ENCODE results near the gene EGFL7.

The EGFL7 gene

DNA sequence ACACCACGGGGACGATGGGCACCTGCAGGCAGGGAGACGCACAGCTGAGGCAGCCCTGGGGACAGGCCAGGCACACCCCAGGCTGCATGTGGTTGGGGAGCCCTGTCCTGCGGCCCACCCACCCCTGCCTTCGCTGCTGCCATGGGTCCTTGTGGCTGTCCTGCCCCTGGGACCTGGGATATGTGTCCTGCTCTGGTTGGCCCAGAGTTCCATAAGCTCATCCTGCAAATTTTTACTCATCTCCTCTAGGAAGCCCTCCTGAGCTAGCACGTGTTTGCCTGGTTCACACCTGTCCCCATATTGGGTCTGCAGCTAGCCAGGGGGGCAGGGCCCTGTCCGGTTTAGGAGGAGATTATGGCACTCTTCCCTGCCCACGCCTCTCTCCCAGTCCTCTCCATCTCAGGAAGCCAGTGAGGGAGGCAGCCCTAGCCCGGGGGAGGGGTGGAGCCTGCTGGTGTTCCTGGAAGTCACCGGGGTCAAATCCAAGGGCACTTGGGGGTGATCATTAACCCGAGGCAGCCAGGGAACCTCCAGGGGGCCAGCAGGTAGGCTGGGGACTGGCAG is 12.2 kb downstream of the EGFL7 start:
- Histone ChIP-seq H3K9me3 (ENCODE audit: control insufficient read depth in 2 of 2, low read length in 2 of 2) (no peaks in the 10 kb centered on the region), H3K27me3 (ENCODE audit: control insufficient read depth in 2 of 2, insufficient read depth in 2 of 2, low read length in 2 of 2) (peaks cover 3 to 4% of the 10 kb centered on the region in 2 donors), H3K36me3 (ENCODE audit: control insufficient read depth in 2 of 2, insufficient read depth in 2 of 2, low read length in 2 of 2) (peaks cover 11 to 20% of the 10 kb centered on the region in 2 donors), H3K4me1 (ENCODE audit: control insufficient read depth in 2 of 2, insufficient read depth in 2 of 2, low read length in 2 of 2) (peaks cover 10 to 17% of the 10 kb centered on the region in 2 donors), H3K9ac (ENCODE audit: low read depth in 1 of 2, low read length in 2 of 2) (peak overlapping the region in 1 of 2 donors; percentile 48), H3K4me3 (ENCODE audit: low read length in 2 of 2) (no peak overlapping the region), H3K27ac (ENCODE audit: low read depth in 2 of 2, low read length in 2 of 2) (peak overlapping the region in 1 of 2 donors; percentile 68)

DNA sequence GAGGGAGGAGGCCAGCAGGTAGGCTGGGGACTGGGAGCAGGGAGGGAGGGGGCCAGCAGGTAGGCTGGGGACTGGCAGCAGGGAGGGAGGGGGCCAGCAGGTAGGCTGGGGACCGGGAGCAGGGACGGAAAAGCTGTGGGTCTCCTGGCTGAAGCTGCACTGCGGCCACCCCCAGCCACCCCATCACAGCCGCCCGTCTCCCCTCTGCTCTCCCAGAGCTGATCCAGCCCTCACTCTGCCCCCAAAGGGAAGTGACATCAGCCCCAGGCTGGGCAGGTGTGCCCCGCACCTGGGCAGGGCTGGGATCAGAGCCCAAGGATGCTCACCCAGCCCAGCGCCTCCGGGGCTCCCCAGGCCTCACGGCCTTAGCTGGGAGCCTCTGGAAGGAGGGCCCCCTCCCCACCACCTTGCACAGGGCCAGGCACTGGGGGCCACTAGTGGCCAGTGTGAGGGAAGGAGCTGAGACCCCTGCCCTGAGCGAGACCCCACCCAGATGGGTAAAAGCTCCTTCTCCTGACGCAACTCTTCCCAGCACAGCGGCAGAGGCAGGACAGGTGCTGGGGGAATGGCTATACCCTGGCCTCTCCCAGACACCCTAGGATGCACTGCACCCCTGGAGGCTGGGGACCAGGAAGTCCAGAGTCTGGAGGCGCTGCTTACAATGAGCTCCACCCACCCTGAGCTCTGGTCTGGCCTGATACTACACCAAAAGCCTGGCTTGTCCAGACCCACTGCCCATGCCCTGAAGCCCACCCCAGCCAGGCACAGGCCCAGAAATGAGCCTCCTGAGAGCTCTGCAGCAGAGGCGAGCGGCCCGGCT is 13.0 kb downstream of the EGFL7 start:
- Histone ChIP-seq H3K27me3 (ENCODE audit: control insufficient read depth in 2 of 2, insufficient read depth in 2 of 2, low read length in 2 of 2) (no peaks in the 10 kb centered on the region), H3K4me3 (ENCODE audit: low read length in 2 of 2) (no peak overlapping the region), H3K36me3 (ENCODE audit: control insufficient read depth in 2 of 2, insufficient read depth in 2 of 2, low read length in 2 of 2) (peaks cover 11 to 20% of the 10 kb centered on the region in 2 donors), H3K27ac (ENCODE audit: low read depth in 2 of 2, low read length in 2 of 2) (peak overlapping the region; percentile 23 to 68), H3K4me1 (ENCODE audit: control insufficient read depth in 2 of 2, insufficient read depth in 2 of 2, low read length in 2 of 2) (peaks cover 10 to 17% of the 10 kb centered on the region in 2 donors), H3K9ac (ENCODE audit: low read depth in 1 of 2, low read length in 2 of 2) (peak overlapping the region in 1 of 2 donors; percentile 51), H3K9me3 (ENCODE audit: control insufficient read depth in 2 of 2, low read length in 2 of 2) (no peaks in the 10 kb centered on the region)

DNA sequence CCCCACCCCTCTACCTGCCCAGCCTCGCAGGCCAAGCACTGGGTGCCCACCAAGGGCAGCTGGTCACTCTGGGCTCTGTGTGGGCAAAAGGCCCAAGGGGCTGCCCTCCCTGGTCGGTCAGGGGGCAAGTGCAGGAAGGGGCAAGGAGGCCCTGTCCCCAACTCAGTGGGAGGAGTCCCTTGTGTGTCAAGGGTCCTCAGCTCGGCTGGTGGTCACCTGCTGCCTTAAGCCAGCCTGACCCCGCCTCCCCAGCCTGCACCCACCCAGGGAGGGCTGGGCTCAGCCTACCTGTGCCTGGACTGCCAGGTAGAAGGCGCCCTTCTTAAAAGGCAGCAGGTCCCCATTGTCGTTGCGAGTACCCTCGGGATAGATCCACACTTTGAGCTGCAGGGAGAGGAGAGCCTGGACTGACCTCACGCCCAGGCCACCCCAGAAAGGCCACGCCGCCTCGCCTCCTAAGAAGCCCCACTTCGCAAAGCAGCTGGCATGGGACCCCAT is 13.6 kb downstream of the EGFL7 start:
- Histone ChIP-seq H3K36me3 (ENCODE audit: control insufficient read depth in 2 of 2, insufficient read depth in 2 of 2, low read length in 2 of 2) (peaks cover 11 to 20% of the 10 kb centered on the region in 2 donors), H3K9me3 (ENCODE audit: control insufficient read depth in 2 of 2, low read length in 2 of 2) (no peaks in the 10 kb centered on the region), H3K4me3 (ENCODE audit: low read length in 2 of 2) (no peak overlapping the region), H3K4me1 (ENCODE audit: control insufficient read depth in 2 of 2, insufficient read depth in 2 of 2, low read length in 2 of 2) (peaks cover 10 to 17% of the 10 kb centered on the region in 2 donors), H3K27ac (ENCODE audit: low read depth in 2 of 2, low read length in 2 of 2) (peak overlapping the region; percentile 23 to 68), H3K27me3 (ENCODE audit: control insufficient read depth in 2 of 2, insufficient read depth in 2 of 2, low read length in 2 of 2) (no peaks in the 10 kb centered on the region), H3K9ac (ENCODE audit: low read depth in 1 of 2, low read length in 2 of 2) (peak overlapping the region in 1 of 2 donors; percentile 51)

DNA sequence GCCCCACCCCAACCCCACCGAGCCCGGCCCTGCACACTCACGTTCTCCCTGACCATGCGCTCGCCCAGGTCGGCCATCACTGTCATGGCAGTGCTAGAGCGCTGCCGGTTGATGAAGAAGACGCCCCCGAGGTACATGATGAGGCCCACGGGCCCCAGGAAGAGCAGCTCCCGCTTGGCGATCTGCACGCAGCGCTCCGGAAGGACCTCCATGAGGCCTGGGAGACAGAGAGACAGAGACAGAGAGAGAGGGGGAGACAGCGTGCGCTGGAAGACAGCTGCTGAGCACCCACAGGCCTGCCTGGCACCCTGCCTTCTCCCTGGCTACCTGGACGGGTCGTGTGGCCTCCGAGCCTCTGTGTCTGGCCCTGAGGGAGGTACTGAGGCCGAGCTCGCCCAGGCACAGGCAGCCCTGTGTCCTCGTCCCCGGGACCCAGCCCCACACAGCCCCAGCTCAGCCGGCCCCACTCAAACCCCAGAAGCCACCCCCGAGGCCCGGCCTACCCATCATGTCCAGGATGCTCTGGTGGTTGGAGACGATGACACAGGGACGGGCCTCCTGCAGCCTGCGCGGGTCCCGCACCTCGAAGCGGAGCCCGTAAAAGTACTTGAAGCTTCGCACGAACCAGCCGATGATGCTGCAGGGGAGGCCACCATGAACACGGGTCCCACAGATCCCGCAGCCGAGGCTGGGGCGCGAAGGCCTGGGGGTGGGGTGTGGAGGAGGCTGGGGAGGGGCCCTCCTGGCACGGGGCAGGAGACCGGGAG is 14.4 kb downstream of the EGFL7 start:
- Histone ChIP-seq H3K4me3 (ENCODE audit: low read length in 2 of 2) (no peak overlapping the region), H3K4me1 (ENCODE audit: control insufficient read depth in 2 of 2, insufficient read depth in 2 of 2, low read length in 2 of 2) (peaks cover 10 to 17% of the 10 kb centered on the region in 2 donors), H3K36me3 (ENCODE audit: control insufficient read depth in 2 of 2, insufficient read depth in 2 of 2, low read length in 2 of 2) (peaks cover 11 to 20% of the 10 kb centered on the region in 2 donors), H3K9ac (ENCODE audit: low read depth in 1 of 2, low read length in 2 of 2) (no peak overlapping the region), H3K9me3 (ENCODE audit: control insufficient read depth in 2 of 2, low read length in 2 of 2) (no peaks in the 10 kb centered on the region), H3K27me3 (ENCODE audit: control insufficient read depth in 2 of 2, insufficient read depth in 2 of 2, low read length in 2 of 2) (no peaks in the 10 kb centered on the region), H3K27ac (ENCODE audit: low read depth in 2 of 2, low read length in 2 of 2) (no peak overlapping the region)

DNA sequence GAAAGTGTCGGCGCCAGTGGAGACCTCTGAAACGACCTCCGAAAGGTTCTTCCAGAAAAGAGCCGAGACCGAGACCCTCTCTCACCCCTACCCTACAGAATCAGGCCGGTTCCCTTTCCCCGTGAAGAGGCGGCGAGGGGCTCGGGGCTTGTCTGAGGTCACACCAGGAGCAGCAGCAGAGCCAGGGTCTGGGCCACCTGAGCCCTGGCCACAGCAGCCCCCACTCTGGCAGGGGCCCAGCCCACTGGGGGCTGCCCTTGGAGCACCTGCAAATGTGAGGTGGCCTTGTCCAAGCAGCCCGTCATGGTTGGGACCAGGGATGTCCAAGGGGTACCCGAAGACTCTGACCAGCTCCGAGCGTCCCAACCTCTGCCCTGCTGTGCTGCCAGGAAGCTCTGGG is 15.3 kb downstream of the EGFL7 start:
- Histone ChIP-seq H3K36me3 (ENCODE audit: control insufficient read depth in 2 of 2, insufficient read depth in 2 of 2, low read length in 2 of 2) (peaks cover 11 to 20% of the 10 kb centered on the region in 2 donors), H3K27me3 (ENCODE audit: control insufficient read depth in 2 of 2, insufficient read depth in 2 of 2, low read length in 2 of 2) (no peaks in the 10 kb centered on the region), H3K9ac (ENCODE audit: low read depth in 1 of 2, low read length in 2 of 2) (no peak overlapping the region), H3K9me3 (ENCODE audit: control insufficient read depth in 2 of 2, low read length in 2 of 2) (no peaks in the 10 kb centered on the region), H3K27ac (ENCODE audit: low read depth in 2 of 2, low read length in 2 of 2) (no peak overlapping the region), H3K4me1 (ENCODE audit: control insufficient read depth in 2 of 2, insufficient read depth in 2 of 2, low read length in 2 of 2) (peaks cover 10 to 17% of the 10 kb centered on the region in 2 donors), H3K4me3 (ENCODE audit: low read length in 2 of 2) (no peak overlapping the region)

DNA sequence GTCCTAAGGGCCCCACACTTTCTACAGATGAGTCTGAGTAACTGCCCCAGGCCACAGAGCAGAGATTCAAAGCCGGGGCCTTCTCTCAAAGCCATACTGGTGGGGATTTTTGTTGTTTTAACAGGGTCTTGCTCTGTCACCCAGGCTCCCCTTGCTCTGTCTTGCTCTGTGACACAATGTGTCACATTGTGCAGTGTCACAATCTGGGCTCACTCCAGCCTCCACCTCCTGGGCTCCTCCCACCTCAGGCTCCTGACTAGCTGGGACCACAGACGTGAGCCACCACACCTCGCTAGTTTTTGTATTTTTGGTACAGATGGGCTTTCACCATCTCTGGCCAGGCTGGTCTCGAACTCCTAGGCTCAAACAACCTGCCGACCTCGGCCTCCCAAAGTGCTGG is 15.9 kb downstream of the EGFL7 start:
- peaks cover 10 to 17% of the 10 kb centered on the region in 2 donors for H3K4me1 ChIP-seq (ENCODE audit: control insufficient read depth in 2 of 2, insufficient read depth in 2 of 2, low read length in 2 of 2)

DNA sequence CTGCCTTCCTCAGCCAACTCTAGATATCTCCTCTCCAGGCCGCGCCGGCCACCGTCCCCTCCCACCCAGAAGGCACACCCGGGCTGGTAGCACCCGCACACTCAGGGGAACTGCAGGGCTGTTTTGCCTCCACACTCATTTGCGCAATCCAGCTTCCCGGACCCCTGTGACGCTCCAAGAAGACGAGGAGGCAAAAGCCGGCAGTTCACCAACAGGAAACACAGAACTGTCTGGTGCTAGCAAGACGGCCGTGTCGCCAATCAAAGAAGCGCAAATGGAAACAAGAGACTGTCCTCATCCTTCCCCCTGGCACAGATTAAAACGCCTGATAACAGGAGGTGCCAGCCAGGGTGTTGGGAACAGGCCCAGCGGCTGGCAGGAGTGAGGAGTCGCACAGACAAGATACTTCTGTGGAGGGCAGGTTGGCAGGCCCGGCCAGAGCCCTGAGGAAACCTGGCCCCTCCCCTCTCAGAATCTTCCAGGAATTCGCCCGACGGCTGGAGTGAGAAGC is 16.8 kb downstream of the EGFL7 start:
- no peak overlapping the region for H3K9ac ChIP-seq (ENCODE audit: low read depth in 1 of 2, low read length in 2 of 2)
- H3K27ac ChIP-seq (ENCODE audit: low read depth in 2 of 2, low read length in 2 of 2) = no peak overlapping the region

More for the DNA sequence above, 15.9 kb downstream of the EGFL7 start:
- no peak overlapping the region for H3K9ac ChIP-seq (ENCODE audit: low read depth in 1 of 2, low read length in 2 of 2)
- H3K9me3 ChIP-seq (ENCODE audit: control insufficient read depth in 2 of 2, low read length in 2 of 2) = no peaks in the 10 kb centered on the region
- peaks cover 11 to 21% of the 10 kb centered on the region in 2 donors for H3K36me3 ChIP-seq (ENCODE audit: control insufficient read depth in 2 of 2, insufficient read depth in 2 of 2, low read length in 2 of 2)
- no peak overlapping the region for H3K4me3 ChIP-seq (ENCODE audit: low read length in 2 of 2)
- no peaks in the 10 kb centered on the region for H3K27me3 ChIP-seq (ENCODE audit: control insufficient read depth in 2 of 2, insufficient read depth in 2 of 2, low read length in 2 of 2)
- no peak overlapping the region for H3K27ac ChIP-seq (ENCODE audit: low read depth in 2 of 2, low read length in 2 of 2)

DNA sequence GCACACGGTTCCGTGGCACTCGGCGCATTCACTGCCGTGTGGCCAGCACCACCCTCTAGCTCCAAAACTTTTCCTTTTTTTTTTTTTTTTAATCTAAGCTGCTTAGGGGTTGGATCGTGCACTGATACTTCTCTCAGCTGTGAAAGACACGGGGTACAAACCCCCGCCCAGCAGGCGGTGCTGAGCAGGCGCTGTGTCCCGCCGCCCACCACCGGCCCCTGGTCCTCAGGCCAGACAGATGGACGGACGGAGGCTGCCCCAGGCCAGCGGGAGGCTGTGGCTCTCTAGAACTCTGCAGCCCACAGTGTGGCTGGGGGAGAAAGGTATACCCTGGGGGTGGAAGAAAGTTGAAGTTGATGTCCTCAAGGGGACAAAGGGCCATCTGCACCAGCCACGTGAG is 18.3 kb downstream of the EGFL7 start:
- Histone ChIP-seq H3K4me3 (ENCODE audit: low read length in 2 of 2) (no peak overlapping the region), H3K36me3 (ENCODE audit: control insufficient read depth in 2 of 2, insufficient read depth in 2 of 2, low read length in 2 of 2) (peaks cover 5 to 15% of the 10 kb centered on the region in 2 donors), H3K9me3 (ENCODE audit: control insufficient read depth in 2 of 2, low read length in 2 of 2) (no peaks in the 10 kb centered on the region), H3K9ac (ENCODE audit: low read depth in 1 of 2, low read length in 2 of 2) (no peak overlapping the region), H3K27ac (ENCODE audit: low read depth in 2 of 2, low read length in 2 of 2) (no peak overlapping the region), H3K4me1 (ENCODE audit: control insufficient read depth in 2 of 2, insufficient read depth in 2 of 2, low read length in 2 of 2) (peaks cover 17 to 18% of the 10 kb centered on the region in 2 donors), H3K27me3 (ENCODE audit: control insufficient read depth in 2 of 2, insufficient read depth in 2 of 2, low read length in 2 of 2) (no peaks in the 10 kb centered on the region)

More for the DNA sequence above, 16.8 kb downstream of the EGFL7 start:
- Histone ChIP-seq H3K4me3 (ENCODE audit: low read length in 2 of 2) (no peak overlapping the region), H3K4me1 (ENCODE audit: control insufficient read depth in 2 of 2, insufficient read depth in 2 of 2, low read length in 2 of 2) (peaks cover 10 to 17% of the 10 kb centered on the region in 2 donors), H3K27me3 (ENCODE audit: control insufficient read depth in 2 of 2, insufficient read depth in 2 of 2, low read length in 2 of 2) (no peaks in the 10 kb centered on the region), H3K36me3 (ENCODE audit: control insufficient read depth in 2 of 2, insufficient read depth in 2 of 2, low read length in 2 of 2) (peaks cover 10 to 17% of the 10 kb centered on the region in 2 donors), H3K9me3 (ENCODE audit: control insufficient read depth in 2 of 2, low read length in 2 of 2) (no peaks in the 10 kb centered on the region)

DNA sequence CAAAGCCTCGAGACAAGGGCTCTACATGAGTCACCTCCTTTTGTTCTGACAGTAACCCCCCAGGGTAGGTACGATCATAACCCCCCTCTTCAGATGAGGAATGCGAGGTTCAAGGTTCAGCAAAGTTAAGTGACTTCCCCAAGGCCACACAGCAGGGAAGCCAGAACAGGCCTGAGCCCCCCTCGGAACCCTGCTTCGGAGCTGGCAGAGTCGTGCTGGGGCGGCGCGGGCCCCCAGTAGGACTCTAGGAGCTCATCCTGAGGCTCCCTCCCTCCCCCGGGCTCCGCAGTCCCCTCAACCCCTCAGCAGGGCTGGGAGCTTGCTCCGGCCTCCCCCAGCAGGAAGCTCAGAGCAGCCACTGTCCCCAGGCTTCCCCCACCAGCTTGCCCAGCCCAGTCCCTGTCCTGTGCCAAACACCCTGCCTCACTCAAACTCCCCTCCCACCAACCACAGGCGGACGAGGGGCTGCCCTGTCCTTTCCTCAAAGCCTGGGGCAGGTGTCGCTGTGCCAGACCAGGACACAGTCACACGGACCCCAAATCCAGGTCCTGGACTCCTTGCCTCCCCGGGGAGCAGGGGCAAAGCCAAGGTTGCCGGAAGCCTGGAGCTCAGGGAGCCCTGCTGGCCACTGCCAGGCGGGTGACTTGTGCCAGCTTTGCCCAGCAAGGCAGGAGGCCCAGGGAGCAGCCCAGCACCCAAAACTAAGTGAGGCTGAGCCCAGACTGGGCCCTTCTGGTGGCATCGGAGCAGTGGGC is 19.4 kb downstream of the EGFL7 start:
- H3K27me3 ChIP-seq (ENCODE audit: control insufficient read depth in 2 of 2, insufficient read depth in 2 of 2, low read length in 2 of 2) = no peaks in the 10 kb centered on the region
- no peak overlapping the region for H3K9ac ChIP-seq (ENCODE audit: low read depth in 1 of 2, low read length in 2 of 2)
- H3K4me1 ChIP-seq (ENCODE audit: control insufficient read depth in 2 of 2, insufficient read depth in 2 of 2, low read length in 2 of 2) = peaks cover 16 to 17% of the 10 kb centered on the region in 2 donors
- peaks cover 0 to 5% of the 10 kb centered on the region in 2 donors for H3K36me3 ChIP-seq (ENCODE audit: control insufficient read depth in 2 of 2, insufficient read depth in 2 of 2, low read length in 2 of 2)
- no peak overlapping the region for H3K27ac ChIP-seq (ENCODE audit: low read depth in 2 of 2, low read length in 2 of 2)
- H3K4me3 ChIP-seq (ENCODE audit: low read length in 2 of 2) = no peak overlapping the region
- no peaks in the 10 kb centered on the region for H3K9me3 ChIP-seq (ENCODE audit: control insufficient read depth in 2 of 2, low read length in 2 of 2)
